HCT116 (cell line): ENCODE results near the gene MYOG. TPM values are rescaled to one million over a fixed set of nuclear protein-coding genes. Genes with fewer than 3 reads are reported as not detected.

Source experiments
- ATAC-seq: fragments of 200-7000 bp; cut with Tn5 transposase; 2 replicates; pipeline ENCODE4 v1.9.1; 2020; ENCODE audit warnings: mild to moderate bottlenecking, moderate library complexity
- BruUV-seq: library from RNA; stranded (reverse); fragments of 400-500 nt; replicated peaks from 2 replicates; lab custom pipeline; 2021; lab: Mats Ljungman, UMichigan
- CTCF ChIA-PET: fragments of 300-600 bp; sonication (Branson Sonifier 250); formaldehyde crosslinking; loops from one replicate; lab custom pipeline; 2021; ENCODE audit warnings: antibody characterized with exemption; lab: Charles Lee
- POLR2A ChIA-PET: fragments of 300-600, 350-600 bp; sonication (Branson Sonifier 250); formaldehyde crosslinking; loops from one replicate; lab custom pipeline; 2021; ENCODE audit warnings: antibody characterized with exemption; lab: Charles Lee
- RAD21 ChIA-PET, 2 experiments: fragments of 300-600 bp; sonication (Branson Sonifier 250); formaldehyde crosslinking; loops; one replicate each; lab custom pipeline; 2023; ENCODE audit warnings: low total read pairs in 2 of 2; ENCODE audit not compliant: uncharacterized antibody in 2 of 2, unreplicated experiment in 2 of 2, low non-redundant PET in 1 of 2; lab: Charles Lee
- DNase-seq: peaks from one replicate; pipeline ENCODE4 v3.0.0-alpha.2; 2010; ENCODE audit warnings: low read depth, low spot score
- H2AFZ ChIP-seq: fragments of 200-600 bp; shearing (Covaris generic), sonication (generic); 2 replicates; pipeline ENCODE4 v1.6.1; 2017; ENCODE audit warnings: low read depth, mixed run types, mixed read lengths, antibody characterized with exemption, low read length; ENCODE audit not compliant: poor library complexity, severe bottlenecking
- H3K27ac ChIP-seq: 2 replicates; pipeline ENCODE4 v1.5.1; 2012; ENCODE audit warnings: low read depth, low read length
- H3K27me3 ChIP-seq: fragments of 200-600 bp; sonication (generic); 2 replicates; pipeline ENCODE4 v1.6.1; 2016; ENCODE audit warnings: mixed run types, low read length, mixed read lengths; ENCODE audit not compliant: insufficient read depth
- H3K36me3 ChIP-seq, 2 experiments: fragments of 200-500 bp in 1 of 2; fragments of 200-600 bp in 1 of 2; sonication (Bioruptor generic) in 1 of 2; sonication (generic) in 1 of 2; 2 replicates each; pipeline versions ENCODE4 v1.5.1 to v1.6.1; 2014 to 2016; ENCODE audit warnings: low read length in 2 of 2, inconsistent platforms in 1 of 2, mixed read lengths in 1 of 2, mixed run types in 1 of 2; ENCODE audit not compliant: insufficient read depth in 2 of 2, control insufficient read depth in 1 of 2
- H3K4me1 ChIP-seq, 2 experiments: fragments of 200-600 bp in 1 of 2; sonication (generic) in 1 of 2; 2 replicates each; pipeline versions ENCODE4 v1.5.1 to v1.6.1; 2012 to 2017; ENCODE audit warnings: low read length in 2 of 2, inconsistent platforms in 1 of 2, mild to moderate bottlenecking in 1 of 2, mixed read lengths in 1 of 2, mixed run types in 1 of 2, moderate library complexity in 1 of 2; ENCODE audit not compliant: insufficient read depth in 2 of 2, control insufficient read depth in 1 of 2
- H3K4me2 ChIP-seq: fragments of 200-600 bp; sonication (generic); 2 replicates; pipeline ENCODE4 v1.6.1; 2017; ENCODE audit warnings: mixed run types, low read length, mixed read lengths
- H3K4me3 ChIP-seq, 2 experiments: fragments of 200-600 bp in 1 of 2; sonication (generic) in 1 of 2; replicated peaks in 1 of 2; 2 replicates each; pipeline ENCODE4 v1.5.1; 2011 to 2016; ENCODE audit warnings: low read length in 2 of 2, control low read depth in 1 of 2, low read depth in 1 of 2, mild to moderate bottlenecking in 1 of 2, mixed read lengths in 1 of 2, mixed run types in 1 of 2
- H3K79me2 ChIP-seq: fragments of 200-600 bp; sonication (generic); 2 replicates; pipeline ENCODE4 v1.6.1; 2017; ENCODE audit warnings: mild to moderate bottlenecking, mixed run types, low read length, moderate library complexity, mixed read lengths; ENCODE audit not compliant: insufficient read depth
- H3K9ac ChIP-seq: fragments of 200-600 bp; sonication (generic); 2 replicates; pipeline ENCODE4 v1.6.1; 2016; ENCODE audit warnings: low read length, mixed read lengths
- H3K9me2 ChIP-seq: fragments of 200-600 bp; sonication (generic), shearing (Covaris generic); 2 replicates; pipeline ENCODE4 v1.6.1; 2017; ENCODE audit warnings: mixed run types, mild to moderate bottlenecking, moderate library complexity; ENCODE audit not compliant: insufficient read depth
- H3K9me3 ChIP-seq, 2 experiments: fragments of 200-500 bp in 1 of 2; fragments of 200-600 bp in 1 of 2; sonication (Bioruptor generic) in 1 of 2; sonication (generic) in 1 of 2; 2 replicates each; pipeline ENCODE4 v1.6.1; 2014 to 2017; ENCODE audit warnings: low read length in 2 of 2, mixed read lengths in 2 of 2, inconsistent platforms in 1 of 2, low read depth in 1 of 2, mild to moderate bottlenecking in 1 of 2, mixed run types in 1 of 2, moderate library complexity in 1 of 2; ENCODE audit not compliant: control insufficient read depth in 1 of 2, insufficient read depth in 1 of 2
- H4K20me1 ChIP-seq: fragments of 200-600 bp; sonication (generic), shearing (Covaris generic); 2 replicates; pipeline ENCODE4 v1.6.1; 2017; ENCODE audit warnings: mixed run types, mild to moderate bottlenecking, moderate library complexity; ENCODE audit not compliant: insufficient read depth
- ATF3 ChIP-seq: IDR thresholded peaks from 2 replicates; pipeline ENCODE4 v1.6.1; 2012
- CEBPB ChIP-seq: IDR thresholded peaks from 2 replicates; pipeline ENCODE4 v1.6.1; 2012; ENCODE audit warnings: low read depth
- ELF1 ChIP-seq: IDR thresholded peaks from 2 replicates; pipeline ENCODE4 v1.6.1; 2012; ENCODE audit warnings: low read depth, borderline replicate concordance
- EZH2phosphoT487 ChIP-seq: fragments of 200-600 bp; IDR thresholded peaks from 2 replicates; pipeline ENCODE4 v1.6.1; 2018; ENCODE audit warnings: antibody characterized with exemption, borderline replicate concordance
- FOSL1 ChIP-seq: IDR thresholded peaks from 2 replicates; pipeline ENCODE4 v1.6.1; 2012; ENCODE audit warnings: low read depth
- JUND ChIP-seq: IDR thresholded peaks from 2 replicates; pipeline ENCODE4 v1.6.1; 2012
- RAD21 ChIP-seq: IDR thresholded peaks from 2 replicates; pipeline ENCODE4 v1.6.1; 2012; ENCODE audit warnings: low read depth, mild to moderate bottlenecking
- SIN3A ChIP-seq: IDR thresholded peaks from 2 replicates; pipeline ENCODE4 v1.6.1; 2012; ENCODE audit warnings: low read depth
- YY1 ChIP-seq: IDR thresholded peaks from 2 replicates; pipeline ENCODE4 v1.6.1; 2011; ENCODE audit warnings: low read length, low read depth, moderate library complexity, mild to moderate bottlenecking; ENCODE audit not compliant: insufficient replicate concordance; ENCODE audit errors: extremely low read depth
- ZFX ChIP-seq: fragments of 450-650 bp; IDR thresholded peaks from 2 replicates; pipeline ENCODE4 v1.6.1; 2017
- intact Hi-C: fragments of 100-400 bp; cut with micrococcal nuclease; formaldehyde crosslinking; loops from 2 replicates; pipeline ENCODE4 v1.10.0; 2022
- total RNA-seq: library from RNA; stranded (reverse); gene quantifications from one replicate; pipeline ENCODE4 v1.2.1, GENCODE V29; 2021; ENCODE audit not compliant: unreplicated experiment
- TF ChIP-seq, protein P1 (sequence below), 3 experiments: fragments of 200-600 bp in 1 of 3; sonication (generic) in 1 of 3; IDR thresholded peaks in 2 of 3; conservative IDR thresholded peaks in 1 of 3; 2 replicates each; pipeline ENCODE4 v1.5.1; 2012 to 2017; ENCODE audit warnings: low read depth in 2 of 3, low read length in 2 of 3, antibody characterized with exemption in 1 of 3, borderline replicate concordance in 1 of 3, control low read depth in 1 of 3, mild to moderate bottlenecking in 1 of 3, mixed read lengths in 1 of 3, mixed run types in 1 of 3, moderate library complexity in 1 of 3; ENCODE audit not compliant: insufficient read depth in 1 of 3

Gene MYOG
- total RNA-seq, 1 experiment from 2014 or later: not detected

DNA sequence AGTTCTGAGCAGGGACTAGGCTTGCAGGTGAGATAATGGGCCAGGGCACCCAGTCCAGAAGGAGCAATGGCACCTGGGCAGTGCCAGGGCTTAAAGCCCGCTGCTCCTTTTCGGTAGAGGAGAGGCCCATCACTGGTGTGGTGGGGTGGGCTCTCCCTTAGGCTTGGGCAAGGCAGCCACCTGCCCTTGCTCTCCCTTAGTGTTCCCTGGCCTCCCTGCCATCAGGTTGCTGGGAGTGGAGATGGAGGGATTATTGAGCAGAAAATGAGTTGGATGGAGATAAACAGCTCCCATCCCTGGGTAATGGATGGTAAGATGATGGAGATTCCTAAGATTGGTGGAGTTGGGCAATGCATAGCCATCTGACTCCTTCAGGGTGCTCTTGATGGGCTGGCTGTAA lies 7.9 kb downstream of the MYOG start:
- ChIA-PET CTCF (no interaction called here), POLR2A (no interaction called here), RAD21 (no interaction called here)
- Histone ChIP-seq H4K20me1 (no peaks in the 10 kb centered on the region), H2AFZ (no peak overlapping the region), H3K79me2 (no peaks in the 10 kb centered on the region), H3K9me3 (no peaks in the 10 kb centered on the region), H3K9ac (no peak overlapping the region), H3K4me3 (no peak overlapping the region), H3K27ac (no peak overlapping the region), H3K27me3 (no peaks in the 10 kb centered on the region), H3K36me3 (no peaks in the 10 kb centered on the region; a peak in 1 of 4 replicates), H3K4me1 (no peaks in the 10 kb centered on the region), H3K9me2 (no peaks in the 10 kb centered on the region), H3K4me2 (no peak overlapping the region)
- ATAC-seq: no peak
- DNase-seq: no peak
- no TSS peak for BruUV-seq
- no peak for TF ChIP-seq CEBPB
- TF ChIP-seq SIN3A: no peak
- TF ChIP-seq YY1: no peak
- no peak for TF ChIP-seq EZH2phosphoT487
- TF ChIP-seq ELF1: no peak
- no peak for TF ChIP-seq ZFX
- TF ChIP-seq, protein P1, sequence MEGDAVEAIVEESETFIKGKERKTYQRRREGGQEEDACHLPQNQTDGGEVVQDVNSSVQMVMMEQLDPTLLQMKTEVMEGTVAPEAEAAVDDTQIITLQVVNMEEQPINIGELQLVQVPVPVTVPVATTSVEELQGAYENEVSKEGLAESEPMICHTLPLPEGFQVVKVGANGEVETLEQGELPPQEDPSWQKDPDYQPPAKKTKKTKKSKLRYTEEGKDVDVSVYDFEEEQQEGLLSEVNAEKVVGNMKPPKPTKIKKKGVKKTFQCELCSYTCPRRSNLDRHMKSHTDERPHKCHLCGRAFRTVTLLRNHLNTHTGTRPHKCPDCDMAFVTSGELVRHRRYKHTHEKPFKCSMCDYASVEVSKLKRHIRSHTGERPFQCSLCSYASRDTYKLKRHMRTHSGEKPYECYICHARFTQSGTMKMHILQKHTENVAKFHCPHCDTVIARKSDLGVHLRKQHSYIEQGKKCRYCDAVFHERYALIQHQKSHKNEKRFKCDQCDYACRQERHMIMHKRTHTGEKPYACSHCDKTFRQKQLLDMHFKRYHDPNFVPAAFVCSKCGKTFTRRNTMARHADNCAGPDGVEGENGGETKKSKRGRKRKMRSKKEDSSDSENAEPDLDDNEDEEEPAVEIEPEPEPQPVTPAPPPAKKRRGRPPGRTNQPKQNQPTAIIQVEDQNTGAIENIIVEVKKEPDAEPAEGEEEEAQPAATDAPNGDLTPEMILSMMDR (IDR thresholded peaks at IDR 0.05 in 2 of 3, conservative IDR thresholded peaks at IDR 0.05 in 1 of 3; ENCODE audit: borderline replicate concordance in 1 of 3, insufficient read depth in 1 of 3, low read depth in 2 of 3, low read length in 2 of 3): no peak
- no peak for TF ChIP-seq JUND
- TF ChIP-seq RAD21: no peak
- intact Hi-C loops: no loop called here

DNA sequence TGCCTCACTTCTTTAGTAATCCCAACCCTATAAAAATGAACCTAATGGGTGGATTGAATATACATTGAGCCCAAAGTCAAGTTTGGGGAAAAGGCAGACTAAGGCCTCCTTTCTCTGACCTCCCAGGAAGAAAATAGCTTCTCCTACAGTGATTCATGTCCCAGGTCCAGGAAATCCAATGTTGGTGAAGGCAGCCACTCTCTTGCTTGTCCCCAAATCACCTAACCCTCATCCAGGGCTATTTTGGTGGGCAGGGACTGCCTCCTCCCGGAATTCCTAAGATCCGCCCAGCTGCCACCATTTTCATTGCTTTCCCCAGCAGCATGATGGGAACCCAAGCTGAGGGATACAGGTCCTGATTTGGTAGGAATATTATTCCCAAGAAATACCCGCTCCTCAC lies 8.4 kb downstream of the MYOG start:
- H3K36me3 ChIP-seq: no peaks in the 10 kb centered on the region; a peak in 1 of 4 replicates
- ATAC-seq (no peak), DNase-seq (no peak)
- H3K27me3 ChIP-seq: no peaks in the 10 kb centered on the region
- no peaks in the 10 kb centered on the region for H4K20me1 ChIP-seq
- no peaks in the 10 kb centered on the region for H3K9me3 ChIP-seq
- no peak overlapping the region for H2AFZ ChIP-seq
- no peak overlapping the region for H3K4me3 ChIP-seq
- H3K27ac ChIP-seq: no peak overlapping the region
- ChIA-PET RAD21 (no interaction called here), CTCF (interaction anchor here (1.1 kb wide), 1 partner anchor 190 kb away, joined by 3 read pairs; no protein-coding TSS in a partner anchor), POLR2A (no interaction called here)
- no peak overlapping the region for H3K4me2 ChIP-seq
- no peaks in the 10 kb centered on the region for H3K79me2 ChIP-seq
- H3K9ac ChIP-seq: no peak overlapping the region
- no peaks in the 10 kb centered on the region for H3K9me2 ChIP-seq
- no TSS peak for BruUV-seq
- intact Hi-C loops: no loop called here
- no peaks in the 10 kb centered on the region for H3K4me1 ChIP-seq
- TF ChIP-seq FOSL1 (no peak), ATF3 (no peak), EZH2phosphoT487 (no peak), ELF1 (no peak), SIN3A (no peak)
- TF ChIP-seq, all 23 proteins: peak for 0
